HEK293 (cell line): ENCODE data around the gene SLC16A10.

Experiments
- CTCF ChIA-PET: fragments of 350-600 bp; formaldehyde crosslinking; extraction: SDS; loops from one replicate; lab custom pipeline; 2021; ENCODE audit warnings: antibody characterized with exemption; lab: Yijun Ruan, JAX
- POLR2A ChIA-PET: fragments of 300-600 bp; formaldehyde crosslinking; extraction: SDS; loops from one replicate; lab custom pipeline; 2020; ENCODE audit warnings: antibody characterized with exemption, inconsistent platforms; lab: Yijun Ruan, JAX
- H3K27ac ChIP-seq: fragments of 200-500 bp; sonication (Bioruptor generic); 2 replicates; pipeline ENCODE4 v1.5.1; 2014; ENCODE audit warnings: low read depth, low read length, control low read depth, inconsistent platforms; ENCODE audit errors: extremely low read depth
- H3K36me3 ChIP-seq, 2 experiments: fragments of 200-500 bp in 1 of 2; sonication (Bioruptor generic) in 1 of 2; 1 replicate in 1 of 2; 2 replicates in 1 of 2; pipeline ENCODE4 v1.5.1; 2014 to 2017; ENCODE audit warnings: inconsistent platforms in 2 of 2, low read length in 2 of 2; ENCODE audit not compliant: control insufficient read depth in 2 of 2, insufficient read depth in 1 of 2
- H3K4me1 ChIP-seq: fragments of 200-500 bp; sonication (Bioruptor generic); 2 replicates; pipeline ENCODE4 v1.5.1; 2014; ENCODE audit warnings: mild to moderate bottlenecking, low read length, inconsistent platforms; ENCODE audit not compliant: control insufficient read depth, insufficient read depth
- H3K4me3 ChIP-seq: 2 replicates; pipeline ENCODE4 v1.5.1; 2011; ENCODE audit warnings: low read depth, mild to moderate bottlenecking, control low read depth, low read length, moderate library complexity
- H3K9me3 ChIP-seq: fragments of 200-500 bp; sonication (Bioruptor generic); 2 replicates; pipeline ENCODE4 v1.5.1; 2014; ENCODE audit warnings: low read depth, low read length, inconsistent platforms; ENCODE audit not compliant: control insufficient read depth, insufficient read depth
- GLI4 ChIP-seq: fragments of 450-650 bp; formaldehyde crosslinking; IDR thresholded peaks from 2 replicates; pipeline ENCODE4 v1.5.1; 2016; ENCODE audit warnings: missing biosample characterization, missing genetic modification characterization
- HOXD13 ChIP-seq: sonication (generic); formaldehyde crosslinking; IDR thresholded peaks from 2 replicates; pipeline ENCODE4 v1.8.0; 2022; ENCODE audit warnings: missing genetic modification reagents, borderline replicate concordance
- KLF10 ChIP-seq: fragments of 450-650 bp; IDR thresholded peaks from 2 replicates; pipeline ENCODE4 v1.5.1; 2018; ENCODE audit warnings: missing biosample characterization, mild to moderate bottlenecking, missing genetic modification characterization
- KLF7 ChIP-seq: fragments of 450-650 bp; formaldehyde crosslinking; IDR thresholded peaks from 2 replicates; pipeline ENCODE4 v1.5.1; 2016; ENCODE audit warnings: missing biosample characterization, missing genetic modification characterization, borderline replicate concordance
- KLF8 ChIP-seq: fragments of 450-650 bp; formaldehyde crosslinking; IDR thresholded peaks from 2 replicates; pipeline ENCODE4 v1.5.1; 2016; ENCODE audit warnings: missing biosample characterization, missing genetic modification characterization
- SCRT2 ChIP-seq: fragments of 450-650 bp; formaldehyde crosslinking; IDR thresholded peaks from 2 replicates; pipeline ENCODE4 v1.5.1; 2016; ENCODE audit warnings: missing biosample characterization, missing genetic modification characterization
- TRIM28 ChIP-seq: IDR thresholded peaks from 2 replicates; pipeline ENCODE4 v1.6.1; 2011; ENCODE audit warnings: low read length, control low read depth, borderline replicate concordance
- ZNF19 ChIP-seq: fragments of 450-650 bp; formaldehyde crosslinking; IDR thresholded peaks from 2 replicates; pipeline ENCODE4; 2016; ENCODE audit warnings: missing biosample characterization, missing genetic modification characterization, low read depth
- ZNF391 ChIP-seq: fragments of 450-650 bp; formaldehyde crosslinking; IDR thresholded peaks from 2 replicates; pipeline ENCODE4 v1.5.1; 2016; ENCODE audit warnings: low read depth, missing biosample characterization, missing genetic modification characterization, borderline replicate concordance
- ZNF423 ChIP-seq: fragments of 450-650 bp; formaldehyde crosslinking; IDR thresholded peaks from 2 replicates; pipeline ENCODE4 v1.5.1; 2016; ENCODE audit warnings: missing biosample characterization, missing genetic modification characterization
- ZNF626 ChIP-seq: fragments of 450-650 bp; sonication (Bioruptor Pico); formaldehyde crosslinking; IDR thresholded peaks from 2 replicates; pipeline ENCODE4 v1.5.1; 2018; ENCODE audit warnings: missing biosample characterization, missing genetic modification characterization, inconsistent platforms
- TF ChIP-seq, protein P1 (sequence below): fragments of 450-650 bp; formaldehyde crosslinking; IDR thresholded peaks from 2 replicates; pipeline ENCODE4 v1.5.1; 2016; ENCODE audit warnings: missing biosample characterization, missing genetic modification characterization
- TF ChIP-seq, protein P2 (sequence below): fragments of 450-650 bp; formaldehyde crosslinking; IDR thresholded peaks from 2 replicates; pipeline ENCODE4 v1.5.1; 2017; ENCODE audit warnings: missing biosample characterization, missing genetic modification characterization
- TF ChIP-seq, protein P3 (sequence below): fragments of 450-650 bp; formaldehyde crosslinking; conservative IDR thresholded peaks from 2 replicates; pipeline ENCODE4 v1.5.1; 2016; ENCODE audit warnings: low read depth, missing biosample characterization, missing genetic modification characterization

SLC16A10 gene

DNA sequence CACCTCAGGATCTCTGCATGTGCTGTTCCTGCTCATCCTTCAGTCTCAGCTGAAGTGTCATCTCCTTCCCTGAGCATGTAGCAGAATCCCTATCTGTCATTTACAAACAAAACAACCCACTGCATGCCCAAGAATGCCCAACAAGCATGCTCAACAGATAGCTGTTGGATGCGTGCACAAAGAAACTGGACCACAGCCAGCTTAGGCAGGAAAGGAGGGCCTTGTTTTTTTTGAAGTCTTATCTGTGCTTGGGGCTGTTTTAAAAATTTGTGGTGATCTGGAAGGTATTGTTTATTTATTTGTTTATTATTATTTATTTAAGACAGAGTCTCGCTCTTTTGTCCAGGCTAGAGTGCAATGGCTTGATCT, 18.5 kb upstream of the SLC16A10 start:
- Histone ChIP-seq H3K9me3 (no peaks in the 10 kb centered on the region), H3K4me3 (no peak overlapping the region), H3K4me1 (peaks cover 2% of the 10 kb centered on the region), H3K36me3 (no peaks in the 10 kb centered on the region), H3K27ac (no peak overlapping the region)
- TF ChIP-seq SCRT2 (peak; percentile 57), KLF8 (tag by site-specific recombination) (no peak)
- CTCF ChIA-PET = interaction anchor here (0.6 to 4.3 kb wide), 3 partner anchors 8 to 113 kb away, joined by 3 to 37 read pairs (median 4); no protein-coding TSS in a partner anchor
- POLR2A ChIA-PET = interaction anchor here (1.1 to 1.4 kb wide), 2 partner anchors 11 to 19 kb away, joined by 3 read pairs; partner anchors contain the start of gene SLC16A10

DNA sequence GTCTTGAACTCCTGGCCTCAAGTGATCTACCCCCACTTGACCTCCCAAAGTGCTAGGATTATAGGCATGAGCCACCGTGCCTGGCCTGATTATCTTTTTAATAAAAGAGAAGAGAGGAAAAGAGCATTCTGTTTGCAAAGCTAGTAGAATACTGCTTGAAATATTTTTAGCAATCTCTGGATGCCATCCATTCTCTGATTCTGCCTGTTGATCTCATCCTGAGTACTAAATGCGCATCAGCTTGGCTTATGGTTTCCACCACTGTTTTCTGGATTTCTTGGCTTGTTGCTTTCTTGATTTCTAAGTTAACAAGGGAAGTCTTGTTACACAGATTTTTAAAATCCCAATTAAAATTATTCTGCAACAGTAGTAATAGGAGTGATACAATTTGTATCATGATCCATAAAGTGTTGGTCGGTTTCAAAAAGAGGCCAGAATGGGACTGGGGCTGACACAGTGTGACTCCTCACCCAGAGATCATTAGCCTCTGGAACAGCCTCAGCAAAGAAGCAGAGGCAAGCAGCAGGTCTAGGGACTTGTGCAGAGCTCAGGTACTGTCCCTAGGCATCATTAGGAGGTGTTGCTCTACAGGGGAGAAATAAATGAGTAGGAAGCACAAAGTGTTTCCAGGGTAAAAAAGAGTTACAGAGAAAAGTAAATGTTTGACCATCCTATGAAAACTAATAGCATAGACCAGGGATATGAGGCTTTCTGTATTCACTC, 17.8 kb upstream of the SLC16A10 start:
- ChIA-PET POLR2A (interaction anchor here (1.1 to 1.4 kb wide), 2 partner anchors 12 to 18 kb away, joined by 3 read pairs; partner anchors contain the start of gene SLC16A10), CTCF (interaction anchor here (0.6 to 4.3 kb wide), 5 partner anchors 10 to 140 kb away, joined by 3 to 37 read pairs (median 4); no protein-coding TSS in a partner anchor)
- H3K27ac ChIP-seq = no peak overlapping the region
- no peak overlapping the region for H3K4me3 ChIP-seq
- no peaks in the 10 kb centered on the region for H3K9me3 ChIP-seq
- TF ChIP-seq ZNF423 (tag by site-specific recombination) (no peak), TRIM28 (peak; percentile 22; the same call in 1 of the 2 replicates)
- H3K4me1 ChIP-seq = peaks cover 2% of the 10 kb centered on the region
- H3K36me3 ChIP-seq = no peaks in the 10 kb centered on the region

DNA sequence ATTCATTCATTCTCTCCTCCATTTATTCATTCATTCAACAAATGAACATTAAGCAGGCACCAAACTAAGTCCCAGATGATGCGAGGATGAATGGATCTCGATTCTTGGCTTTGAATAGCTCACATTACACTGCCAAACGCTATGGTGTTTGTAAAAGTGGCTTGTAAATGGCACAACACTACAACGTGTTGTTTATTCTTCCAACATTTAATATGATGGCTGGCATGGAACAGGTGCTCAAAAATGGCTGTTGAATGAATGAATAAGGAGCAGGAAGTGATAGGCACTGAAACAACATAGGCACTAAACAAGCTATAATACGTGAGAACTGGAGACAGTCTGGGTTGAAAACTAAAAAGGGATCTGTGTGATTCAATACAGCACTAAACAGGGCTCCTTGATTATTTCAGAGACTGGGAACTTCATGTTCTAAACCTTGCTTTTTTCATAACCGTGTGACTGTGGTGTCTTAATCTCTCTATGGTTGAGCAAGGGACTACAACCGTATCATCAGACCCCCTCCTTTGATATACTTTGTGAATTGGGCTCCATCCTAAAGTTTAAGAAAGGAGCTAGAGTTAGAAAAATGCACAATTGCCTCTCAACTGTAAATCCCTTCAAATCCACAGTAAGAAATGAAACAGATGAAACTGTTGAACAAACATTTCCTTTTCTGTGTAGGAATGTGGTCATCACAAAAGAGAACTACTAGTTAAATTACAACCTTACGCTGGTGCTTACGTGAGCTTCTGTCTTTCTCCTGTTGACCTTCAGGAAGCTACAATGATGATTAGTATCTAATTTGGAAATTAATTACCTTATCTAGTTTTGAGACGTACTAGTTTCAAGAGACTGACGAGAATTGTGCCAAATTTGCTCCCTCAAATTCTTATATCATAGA, 16.9 kb upstream of the SLC16A10 start:
- CTCF ChIA-PET = interaction anchor here (0.6 to 1.7 kb wide), 7 partner anchors 11 to 1012 kb away, joined by 3 to 11 read pairs (median 3); no protein-coding TSS in a partner anchor
- POLR2A ChIA-PET = interaction anchor here (0.6 kb wide), 1 partner anchor 49 kb away, joined by 8 read pairs; no protein-coding TSS in a partner anchor
- Histone ChIP-seq H3K9me3 (no peaks in the 10 kb centered on the region), H3K4me3 (no peak overlapping the region), H3K27ac (no peak overlapping the region), H3K4me1 (peaks cover 2% of the 10 kb centered on the region), H3K36me3 (no peaks in the 10 kb centered on the region)
- no peak for TF ChIP-seq HOXD13

DNA sequence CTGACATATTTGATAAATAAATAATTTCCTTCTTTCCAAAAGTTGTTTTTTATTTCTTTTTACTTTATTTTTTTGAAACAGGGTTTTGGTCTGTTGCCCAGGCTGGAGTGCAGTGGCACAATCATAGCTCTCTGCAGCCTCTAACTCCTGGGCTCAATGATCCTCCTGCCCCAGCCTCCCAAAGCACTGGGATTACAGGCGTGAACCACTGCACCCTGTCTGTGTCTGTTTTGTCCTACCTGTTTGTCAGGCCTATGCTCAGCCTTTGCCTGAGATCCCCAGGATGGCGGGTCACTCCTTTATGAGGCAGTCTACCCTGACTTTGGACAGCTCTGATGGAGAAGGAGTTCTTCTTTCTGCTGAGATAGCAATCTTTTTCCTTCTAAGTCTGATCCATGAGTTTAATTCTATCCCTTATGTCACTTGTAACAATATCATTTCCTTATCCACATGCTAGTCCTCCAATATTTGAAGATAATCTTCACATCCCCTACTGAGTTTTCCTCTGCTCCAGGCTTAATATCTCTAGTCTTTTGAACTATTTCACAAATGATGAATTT, 14.4 kb upstream of the SLC16A10 start:
- POLR2A ChIA-PET = interaction anchor here (0.6 kb wide), 1 partner anchor 7 kb away, joined by 4 read pairs; no protein-coding TSS in a partner anchor
- Histone ChIP-seq H3K4me1 (peaks cover 2% of the 10 kb centered on the region), H3K27ac (no peak overlapping the region), H3K36me3 (no peaks in the 10 kb centered on the region), H3K4me3 (no peak overlapping the region), H3K9me3 (no peaks in the 10 kb centered on the region)
- CTCF ChIA-PET = interaction anchor here (0.7 to 1.1 kb wide), 3 partner anchors 8 to 15 kb away, joined by 4 to 5 read pairs (median 4); no protein-coding TSS in a partner anchor
- TF ChIP-seq, protein P1, sequence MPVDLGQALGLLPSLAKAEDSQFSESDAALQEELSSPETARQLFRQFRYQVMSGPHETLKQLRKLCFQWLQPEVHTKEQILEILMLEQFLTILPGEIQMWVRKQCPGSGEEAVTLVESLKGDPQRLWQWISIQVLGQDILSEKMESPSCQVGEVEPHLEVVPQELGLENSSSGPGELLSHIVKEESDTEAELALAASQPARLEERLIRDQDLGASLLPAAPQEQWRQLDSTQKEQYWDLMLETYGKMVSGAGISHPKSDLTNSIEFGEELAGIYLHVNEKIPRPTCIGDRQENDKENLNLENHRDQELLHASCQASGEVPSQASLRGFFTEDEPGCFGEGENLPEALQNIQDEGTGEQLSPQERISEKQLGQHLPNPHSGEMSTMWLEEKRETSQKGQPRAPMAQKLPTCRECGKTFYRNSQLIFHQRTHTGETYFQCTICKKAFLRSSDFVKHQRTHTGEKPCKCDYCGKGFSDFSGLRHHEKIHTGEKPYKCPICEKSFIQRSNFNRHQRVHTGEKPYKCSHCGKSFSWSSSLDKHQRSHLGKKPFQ (tag by site-specific recombination) = no peak
- TF ChIP-seq ZNF626 (tag by site-specific recombination) = no peak
- TF ChIP-seq GLI4 (tag by site-specific recombination) = no peak
- no peak for TF ChIP-seq ZNF19 (tag by site-specific recombination)
- no peak for TF ChIP-seq KLF7
- TF ChIP-seq, protein P2, sequence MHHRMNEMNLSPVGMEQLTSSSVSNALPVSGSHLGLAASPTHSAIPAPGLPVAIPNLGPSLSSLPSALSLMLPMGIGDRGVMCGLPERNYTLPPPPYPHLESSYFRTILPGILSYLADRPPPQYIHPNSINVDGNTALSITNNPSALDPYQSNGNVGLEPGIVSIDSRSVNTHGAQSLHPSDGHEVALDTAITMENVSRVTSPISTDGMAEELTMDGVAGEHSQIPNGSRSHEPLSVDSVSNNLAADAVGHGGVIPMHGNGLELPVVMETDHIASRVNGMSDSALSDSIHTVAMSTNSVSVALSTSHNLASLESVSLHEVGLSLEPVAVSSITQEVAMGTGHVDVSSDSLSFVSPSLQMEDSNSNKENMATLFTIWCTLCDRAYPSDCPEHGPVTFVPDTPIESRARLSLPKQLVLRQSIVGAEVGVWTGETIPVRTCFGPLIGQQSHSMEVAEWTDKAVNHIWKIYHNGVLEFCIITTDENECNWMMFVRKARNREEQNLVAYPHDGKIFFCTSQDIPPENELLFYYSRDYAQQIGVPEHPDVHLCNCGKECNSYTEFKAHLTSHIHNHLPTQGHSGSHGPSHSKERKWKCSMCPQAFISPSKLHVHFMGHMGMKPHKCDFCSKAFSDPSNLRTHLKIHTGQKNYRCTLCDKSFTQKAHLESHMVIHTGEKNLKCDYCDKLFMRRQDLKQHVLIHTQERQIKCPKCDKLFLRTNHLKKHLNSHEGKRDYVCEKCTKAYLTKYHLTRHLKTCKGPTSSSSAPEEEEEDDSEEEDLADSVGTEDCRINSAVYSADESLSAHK = no peak
- TF ChIP-seq, protein P3, sequence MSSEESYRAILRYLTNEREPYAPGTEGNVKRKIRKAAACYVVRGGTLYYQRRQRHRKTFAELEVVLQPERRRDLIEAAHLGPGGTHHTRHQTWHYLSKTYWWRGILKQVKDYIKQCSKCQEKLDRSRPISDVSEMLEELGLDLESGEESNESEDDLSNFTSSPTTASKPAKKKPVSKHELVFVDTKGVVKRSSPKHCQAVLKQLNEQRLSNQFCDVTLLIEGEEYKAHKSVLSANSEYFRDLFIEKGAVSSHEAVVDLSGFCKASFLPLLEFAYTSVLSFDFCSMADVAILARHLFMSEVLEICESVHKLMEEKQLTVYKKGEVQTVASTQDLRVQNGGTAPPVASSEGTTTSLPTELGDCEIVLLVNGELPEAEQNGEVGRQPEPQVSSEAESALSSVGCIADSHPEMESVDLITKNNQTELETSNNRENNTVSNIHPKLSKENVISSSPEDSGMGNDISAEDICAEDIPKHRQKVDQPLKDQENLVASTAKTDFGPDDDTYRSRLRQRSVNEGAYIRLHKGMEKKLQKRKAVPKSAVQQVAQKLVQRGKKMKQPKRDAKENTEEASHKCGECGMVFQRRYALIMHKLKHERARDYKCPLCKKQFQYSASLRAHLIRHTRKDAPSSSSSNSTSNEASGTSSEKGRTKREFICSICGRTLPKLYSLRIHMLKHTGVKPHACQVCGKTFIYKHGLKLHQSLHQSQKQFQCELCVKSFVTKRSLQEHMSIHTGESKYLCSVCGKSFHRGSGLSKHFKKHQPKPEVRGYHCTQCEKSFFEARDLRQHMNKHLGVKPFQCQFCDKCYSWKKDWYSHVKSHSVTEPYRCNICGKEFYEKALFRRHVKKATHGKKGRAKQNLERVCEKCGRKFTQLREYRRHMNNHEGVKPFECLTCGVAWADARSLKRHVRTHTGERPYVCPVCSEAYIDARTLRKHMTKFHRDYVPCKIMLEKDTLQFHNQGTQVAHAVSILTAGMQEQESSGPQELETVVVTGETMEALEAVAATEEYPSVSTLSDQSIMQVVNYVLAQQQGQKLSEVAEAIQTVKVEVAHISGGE (tag by site-specific recombination) = no peak
- TF ChIP-seq KLF10 (tag by site-specific recombination) = no peak
- TF ChIP-seq ZNF391 (tag by site-specific recombination) = no peak
